PFSK-1 (cell line): Measurements from ENCODE around the gene PRR7.

Experiments
- POLR2AphosphoS5 ChIP-seq: IDR thresholded peaks from 2 replicates; pipeline ENCODE4 v1.6.1; 2012; ENCODE audit warnings: low read depth, mild to moderate bottlenecking, control low read depth, low read length, moderate library complexity
- REST ChIP-seq, 2 experiments: IDR thresholded peaks; 2 replicates each; pipeline versions ENCODE4 v1.6.1 to v1.8.0; 2011 to 2012; ENCODE audit warnings: low read depth in 2 of 2, low read length in 2 of 2, control low read depth in 1 of 2, inconsistent platforms in 1 of 2, mild to moderate bottlenecking in 1 of 2, moderate library complexity in 1 of 2; ENCODE audit not compliant: insufficient read depth in 1 of 2
- SIN3A ChIP-seq: IDR thresholded peaks from 2 replicates; pipeline ENCODE4 v1.6.1; 2012; ENCODE audit warnings: mild to moderate bottlenecking, low read length, moderate library complexity, borderline replicate concordance; ENCODE audit not compliant: insufficient read depth
- TAF1 ChIP-seq: IDR thresholded peaks from 2 replicates; pipeline ENCODE4 v1.6.1; 2012; ENCODE audit warnings: low read length, control low read depth, borderline replicate concordance; ENCODE audit not compliant: insufficient read depth

DNA sequence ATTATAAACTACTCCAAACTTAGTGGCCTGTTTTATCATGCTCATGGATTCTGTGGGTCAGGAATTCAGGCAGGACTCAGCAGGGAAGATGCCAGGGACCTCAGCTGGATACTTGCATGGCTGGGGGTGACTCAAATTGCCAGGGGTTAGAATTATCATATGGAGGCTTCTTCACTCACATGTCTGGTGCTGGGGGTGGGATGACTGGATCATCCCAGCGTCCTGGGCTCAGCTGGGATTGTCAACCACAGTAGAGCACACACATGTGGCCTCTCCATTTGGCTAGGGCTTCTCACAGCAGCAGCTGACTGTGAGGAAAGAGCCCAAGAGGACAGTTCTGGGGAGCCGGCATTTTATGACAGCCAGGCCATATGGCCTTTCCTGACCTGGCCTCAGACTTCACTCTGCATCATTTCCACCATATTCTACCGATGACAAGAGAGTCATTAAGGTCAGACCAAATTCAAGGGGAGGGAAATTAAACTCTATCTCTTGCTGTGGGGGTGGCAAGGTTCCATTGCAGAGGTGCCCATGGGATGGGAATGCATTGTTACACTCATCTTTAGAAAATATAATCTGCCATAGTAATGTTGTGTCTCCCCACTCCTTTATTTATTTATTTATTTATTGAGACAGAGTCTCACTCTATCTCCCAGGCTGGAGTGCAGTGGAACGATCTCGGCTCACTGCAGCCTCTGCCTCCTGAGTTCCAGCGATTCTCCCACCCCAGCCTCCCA, 25.4 kb upstream of the PRR7 start:
- TF ChIP-seq TAF1 (no peak), REST (IDR thresholded peaks at IDR 0.05; ENCODE audit: insufficient read depth in 1 of 2, low read depth in 2 of 2, low read length in 2 of 2) (no peak), POLR2AphosphoS5 (no peak), SIN3A (no peak)
